Stimulated activated CD8-positive, alpha-beta memory T cell treated with anti-CD3 and anti-CD28 coated beads, Interleukin-7, amount 100 ng/mL, for 4 hours (primary cell): ENCODE measurements around the gene TLL2.

Experiments
- DNase-seq, 2 donors: peaks; one replicate each; pipeline ENCODE4 v3.0.0-alpha.2; 2020; ENCODE audit warnings: low read depth in 2 of 2

The TLL2 gene

GRCh38 chr10:96421995-96422394, 91.7 kb downstream of the TLL2 start:
- DNase-seq = no peak

GRCh38 chr10:96420228-96421009, 93.3 kb downstream of the TLL2 start:
- DNase-seq = no peak

GRCh38 chr10:96419351-96419750, 94.4 kb downstream of the TLL2 start:
- DNase-seq = no peak

- DNase-seq = no peak
These were observed 95.1 kb downstream of the TLL2 start for GRCh38 chr10:96418582-96418981.

- DNase-seq = no peak
These were observed 96.3 kb downstream of the TLL2 start for GRCh38 chr10:96417441-96417840.

GRCh38 chr10:96416643-96417042, 97.1 kb downstream of the TLL2 start:
- no peak for DNase-seq

GRCh38 chr10:96415891-96416554, 97.7 kb downstream of the TLL2 start:
- no peak for DNase-seq

- DNase-seq = no peak
These were observed 98.4 kb downstream of the TLL2 start for GRCh38 chr10:96415150-96415890.

GRCh38 chr10:96414303-96414702, 99.4 kb downstream of the TLL2 start:
- DNase-seq = no peak

- no peak for DNase-seq
These were observed 100.5 kb downstream of the TLL2 start for GRCh38 chr10:96413151-96413787.

GRCh38 chr10:96411716-96412320, 101.9 kb downstream of the TLL2 start:
- DNase-seq = no peak

- no peak for DNase-seq
These were observed 103.4 kb downstream of the TLL2 start for GRCh38 chr10:96410296-96410695.

GRCh38 chr10:96408201-96408600, 105.5 kb downstream of the TLL2 start:
- no peak for DNase-seq

GRCh38 chr10:96407560-96408069, 106.1 kb downstream of the TLL2 start:
- DNase-seq = no peak

- no peak for DNase-seq
These were observed 107.6 kb downstream of the TLL2 start for GRCh38 chr10:96406091-96406490.

GRCh38 chr10:96402417-96403305, 111.1 kb downstream of the TLL2 start:
- DNase-seq = no peak

GRCh38 chr10:96401036-96401435, 112.7 kb downstream of the TLL2 start:
- DNase-seq = no peak

GRCh38 chr10:96400465-96400864, 113.3 kb downstream of the TLL2 start:
- no peak for DNase-seq

- no peak for DNase-seq
These were observed 115.8 kb downstream of the TLL2 start for GRCh38 chr10:96397902-96398301.
